Measurements from ENCODE around the gene LINC01488.

Gene LINC01488

DNA sequence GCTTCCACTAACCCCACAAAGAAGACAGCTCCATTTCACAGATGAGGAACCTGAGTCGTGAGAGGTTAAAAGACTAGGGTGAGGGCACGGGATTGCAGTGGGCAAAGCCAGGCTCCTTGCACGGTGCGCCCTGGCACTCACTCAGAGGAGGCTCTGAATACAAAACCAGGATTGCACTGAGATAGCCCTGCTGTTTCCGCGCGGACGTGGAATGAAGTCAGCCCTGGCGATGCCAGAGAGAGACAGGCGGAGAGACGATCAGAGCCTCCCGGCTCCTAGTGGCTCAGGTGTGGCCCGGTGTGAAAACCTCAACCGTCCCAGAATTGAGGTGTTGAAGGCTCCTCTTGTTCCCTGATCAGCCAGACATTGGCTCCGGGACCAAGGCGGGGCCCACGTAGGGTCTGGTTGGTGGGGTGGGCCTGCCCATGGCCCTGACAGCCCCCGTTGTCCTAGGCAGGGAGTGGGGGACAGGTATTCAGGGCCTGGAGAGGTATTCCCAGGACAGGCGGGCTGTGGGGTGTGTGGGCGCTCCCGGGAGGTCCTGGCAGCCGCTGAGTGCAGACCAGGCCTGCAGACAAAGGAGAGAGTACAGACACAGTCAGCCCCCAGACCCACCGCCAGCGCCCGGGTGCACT is 43.1 kb upstream of the LINC01488 start:
- H3K4me1 ChIP-seq = no peaks in the 10 kb centered on the region
- H3K9ac ChIP-seq = no peak overlapping the region
- H3K36me3 ChIP-seq (ENCODE audit: control insufficient read depth, insufficient read depth, low read length) = no peaks in the 10 kb centered on the region
- H3K27ac ChIP-seq = no peak overlapping the region
- H3K4me3 ChIP-seq (ENCODE audit: low read depth, low read length) = no peak overlapping the region
- H3K27me3 ChIP-seq (ENCODE audit: control insufficient read depth, insufficient read depth, low read length) = no peaks in the 10 kb centered on the region
- H3K79me2 ChIP-seq = no peaks in the 10 kb centered on the region
- H2AFZ ChIP-seq = no peak overlapping the region
- TF ChIP-seq, protein P1, sequence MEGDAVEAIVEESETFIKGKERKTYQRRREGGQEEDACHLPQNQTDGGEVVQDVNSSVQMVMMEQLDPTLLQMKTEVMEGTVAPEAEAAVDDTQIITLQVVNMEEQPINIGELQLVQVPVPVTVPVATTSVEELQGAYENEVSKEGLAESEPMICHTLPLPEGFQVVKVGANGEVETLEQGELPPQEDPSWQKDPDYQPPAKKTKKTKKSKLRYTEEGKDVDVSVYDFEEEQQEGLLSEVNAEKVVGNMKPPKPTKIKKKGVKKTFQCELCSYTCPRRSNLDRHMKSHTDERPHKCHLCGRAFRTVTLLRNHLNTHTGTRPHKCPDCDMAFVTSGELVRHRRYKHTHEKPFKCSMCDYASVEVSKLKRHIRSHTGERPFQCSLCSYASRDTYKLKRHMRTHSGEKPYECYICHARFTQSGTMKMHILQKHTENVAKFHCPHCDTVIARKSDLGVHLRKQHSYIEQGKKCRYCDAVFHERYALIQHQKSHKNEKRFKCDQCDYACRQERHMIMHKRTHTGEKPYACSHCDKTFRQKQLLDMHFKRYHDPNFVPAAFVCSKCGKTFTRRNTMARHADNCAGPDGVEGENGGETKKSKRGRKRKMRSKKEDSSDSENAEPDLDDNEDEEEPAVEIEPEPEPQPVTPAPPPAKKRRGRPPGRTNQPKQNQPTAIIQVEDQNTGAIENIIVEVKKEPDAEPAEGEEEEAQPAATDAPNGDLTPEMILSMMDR (IDR thresholded peaks at IDR 0.05) = no peak
- H3K4me2 ChIP-seq (ENCODE audit: low read length) = no peak overlapping the region
- no peaks in the 10 kb centered on the region for H3K9me3 ChIP-seq (ENCODE audit: control insufficient read depth, low read length)

DNA sequence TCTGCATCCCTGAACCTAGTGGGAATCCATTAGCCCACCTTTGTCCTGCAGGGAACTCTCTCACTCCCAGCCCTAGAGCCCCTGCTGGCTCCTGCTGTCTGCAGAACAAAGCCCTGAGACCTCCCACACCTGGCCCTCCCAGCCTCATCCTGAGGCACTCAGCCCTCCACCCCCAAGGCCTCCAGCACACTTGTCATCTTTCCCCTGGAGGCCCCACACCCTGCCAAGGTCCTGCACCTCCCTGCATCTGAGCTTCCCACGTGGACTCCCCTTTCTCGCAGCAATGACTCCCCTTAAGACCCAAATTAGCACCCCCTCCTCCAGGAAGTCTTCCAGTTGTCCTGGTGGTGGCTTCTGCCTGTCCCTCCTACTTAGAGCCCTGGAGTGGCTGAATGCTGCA is 42.3 kb upstream of the LINC01488 start:
- Histone ChIP-seq H3K27ac (no peak overlapping the region), H3K36me3 (ENCODE audit: control insufficient read depth, insufficient read depth, low read length) (no peaks in the 10 kb centered on the region), H3K9ac (no peak overlapping the region), H3K79me2 (no peaks in the 10 kb centered on the region), H3K4me3 (ENCODE audit: low read depth, low read length) (no peak overlapping the region), H3K4me1 (no peaks in the 10 kb centered on the region), H2AFZ (no peak overlapping the region), H3K9me3 (ENCODE audit: control insufficient read depth, low read length) (no peaks in the 10 kb centered on the region), H3K4me2 (ENCODE audit: low read length) (no peak overlapping the region), H3K27me3 (ENCODE audit: control insufficient read depth, insufficient read depth, low read length) (no peaks in the 10 kb centered on the region)
- TF ChIP-seq, protein P1 (IDR thresholded peaks at IDR 0.05) = no peak

GRCh38 chr11:69439651-69440464 is 41.6 kb upstream of the LINC01488 start:
- no peaks in the 10 kb centered on the region for H3K36me3 ChIP-seq (ENCODE audit: control insufficient read depth, insufficient read depth, low read length)
- no peak overlapping the region for H3K9ac ChIP-seq
- no peaks in the 10 kb centered on the region for H3K9me3 ChIP-seq (ENCODE audit: control insufficient read depth, low read length)
- H3K27me3 ChIP-seq (ENCODE audit: control insufficient read depth, insufficient read depth, low read length) = no peaks in the 10 kb centered on the region
- no peak overlapping the region for H3K4me3 ChIP-seq (ENCODE audit: low read depth, low read length)
- no peak overlapping the region for H3K27ac ChIP-seq
- H2AFZ ChIP-seq = no peak overlapping the region
- no peaks in the 10 kb centered on the region for H3K4me1 ChIP-seq
- TF ChIP-seq, protein P1 (IDR thresholded peaks at IDR 0.05) = no peak
- H3K79me2 ChIP-seq = no peaks in the 10 kb centered on the region
- H3K4me2 ChIP-seq (ENCODE audit: low read length) = no peak overlapping the region

DNA sequence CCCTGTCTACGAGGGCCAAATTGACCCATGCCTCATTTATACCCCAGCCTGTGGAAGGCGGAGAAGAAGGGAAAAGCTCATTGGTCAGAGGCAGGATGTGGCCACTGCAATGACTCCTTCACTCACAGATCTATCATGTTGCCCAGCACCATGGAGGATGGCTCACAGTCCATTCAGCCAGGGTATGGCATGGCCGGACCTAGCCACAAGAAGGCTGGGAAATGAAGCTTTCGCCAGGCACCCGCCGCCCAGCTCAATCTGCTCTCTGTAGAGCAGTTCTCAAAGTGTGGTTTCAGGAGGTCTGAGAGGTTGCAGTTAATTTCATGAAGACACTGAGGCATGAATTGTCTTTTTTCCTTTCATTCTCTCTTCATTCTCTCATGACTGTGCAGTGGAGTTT is 40.6 kb upstream of the LINC01488 start:
- H3K9ac ChIP-seq = no peak overlapping the region
- no peaks in the 10 kb centered on the region for H3K36me3 ChIP-seq (ENCODE audit: control insufficient read depth, insufficient read depth, low read length)
- H3K27ac ChIP-seq = no peak overlapping the region
- H3K27me3 ChIP-seq (ENCODE audit: control insufficient read depth, insufficient read depth, low read length) = no peaks in the 10 kb centered on the region
- H3K4me3 ChIP-seq (ENCODE audit: low read depth, low read length) = no peak overlapping the region
- no peaks in the 10 kb centered on the region for H3K79me2 ChIP-seq
- H2AFZ ChIP-seq = no peak overlapping the region
- H3K4me2 ChIP-seq (ENCODE audit: low read length) = no peak overlapping the region
- TF ChIP-seq, protein P1 (IDR thresholded peaks at IDR 0.05) = no peak
- no peaks in the 10 kb centered on the region for H3K4me1 ChIP-seq
- no peaks in the 10 kb centered on the region for H3K9me3 ChIP-seq (ENCODE audit: control insufficient read depth, low read length)

All from parathyroid adenoma (tissue), 2 donors.